HEK293 (cell line): Measurements from ENCODE around the gene ALG3.

ENCODE experiments used
- GLIS1 ChIP-seq: fragments of 450-650 bp; formaldehyde crosslinking; IDR thresholded peaks from 2 replicates; pipeline ENCODE4 v1.5.1; 2016; ENCODE audit warnings: missing biosample characterization, missing genetic modification characterization
- KLF10 ChIP-seq: fragments of 450-650 bp; IDR thresholded peaks from 2 replicates; pipeline ENCODE4 v1.5.1; 2018; ENCODE audit warnings: missing biosample characterization, mild to moderate bottlenecking, missing genetic modification characterization
- KLF16 ChIP-seq: fragments of 450-650 bp; formaldehyde crosslinking; IDR thresholded peaks from 2 replicates; pipeline ENCODE4 v1.5.1; 2017; ENCODE audit warnings: missing biosample characterization, missing genetic modification characterization
- SP2 ChIP-seq: fragments of 450-650 bp; formaldehyde crosslinking; IDR thresholded peaks from 2 replicates; pipeline ENCODE4 v1.5.1; 2016; ENCODE audit warnings: missing biosample characterization, missing genetic modification characterization
- SP3 ChIP-seq: fragments of 450-650 bp; formaldehyde crosslinking; IDR thresholded peaks from 2 replicates; pipeline ENCODE4 v1.5.1; 2016; ENCODE audit warnings: missing biosample characterization, missing genetic modification characterization
- SP7 ChIP-seq: fragments of 450-650 bp; formaldehyde crosslinking; IDR thresholded peaks from 2 replicates; pipeline ENCODE4 v1.5.1; 2016; ENCODE audit warnings: missing biosample characterization, missing genetic modification characterization
- ZBTB17 ChIP-seq: fragments of 450-650 bp; formaldehyde crosslinking; IDR thresholded peaks from 2 replicates; pipeline ENCODE4 v1.5.1; 2016; ENCODE audit warnings: missing biosample characterization, missing genetic modification characterization
- ZBTB20 ChIP-seq: fragments of 450-650 bp; formaldehyde crosslinking; IDR thresholded peaks from 2 replicates; pipeline ENCODE4 v1.5.1; 2016; ENCODE audit warnings: missing biosample characterization, missing genetic modification characterization
- ZEB2 ChIP-seq: fragments of 450-650 bp; formaldehyde crosslinking; IDR thresholded peaks from 2 replicates; pipeline ENCODE4 v1.5.1; 2016; ENCODE audit warnings: missing biosample characterization, missing genetic modification characterization
- ZFP37 ChIP-seq: fragments of 450-650 bp; formaldehyde crosslinking; IDR thresholded peaks from 2 replicates; pipeline ENCODE4 v1.5.1; 2016; ENCODE audit warnings: missing biosample characterization, missing genetic modification characterization
- ZNF10 ChIP-seq: fragments of 450-650 bp; formaldehyde crosslinking; IDR thresholded peaks from 2 replicates; pipeline ENCODE4 v1.5.1; 2017; ENCODE audit warnings: missing biosample characterization, missing genetic modification characterization
- ZNF341 ChIP-seq: fragments of 450-650 bp; formaldehyde crosslinking; IDR thresholded peaks from 2 replicates; pipeline ENCODE4; 2016; ENCODE audit warnings: low read depth, missing biosample characterization, missing genetic modification characterization
- ZNF423 ChIP-seq: fragments of 450-650 bp; formaldehyde crosslinking; IDR thresholded peaks from 2 replicates; pipeline ENCODE4 v1.5.1; 2016; ENCODE audit warnings: missing biosample characterization, missing genetic modification characterization
- ZNF514 ChIP-seq: fragments of 450-650 bp; formaldehyde crosslinking; IDR thresholded peaks from 2 replicates; pipeline ENCODE4 v1.5.1; 2016; ENCODE audit warnings: missing biosample characterization, missing genetic modification characterization
- ZXDB ChIP-seq: fragments of 450-650 bp; formaldehyde crosslinking; IDR thresholded peaks from 2 replicates; pipeline ENCODE4 v1.5.1; 2016; ENCODE audit warnings: missing biosample characterization, missing genetic modification characterization
- TF ChIP-seq, protein P1 (sequence below): fragments of 450-650 bp; formaldehyde crosslinking; IDR thresholded peaks from 2 replicates; pipeline ENCODE4 v1.5.1; 2016; ENCODE audit warnings: missing biosample characterization, missing genetic modification characterization
- TF ChIP-seq, protein P2 (sequence below): fragments of 450-650 bp; formaldehyde crosslinking; conservative IDR thresholded peaks from 2 replicates; pipeline ENCODE4 v1.5.1; 2016; ENCODE audit warnings: low read depth, missing biosample characterization, missing genetic modification characterization
- TF ChIP-seq, protein P3 (sequence below): fragments of 450-650 bp; formaldehyde crosslinking; IDR thresholded peaks from 2 replicates; pipeline ENCODE4 v1.5.1; 2016; ENCODE audit warnings: missing biosample characterization, missing genetic modification characterization
- TF ChIP-seq, protein P4 (sequence below): sonication (generic); formaldehyde crosslinking; IDR thresholded peaks from 2 replicates; pipeline ENCODE4 v1.8.1; 2022; ENCODE audit warnings: mild to moderate bottlenecking, moderate library complexity, missing genetic modification reagents
- TF ChIP-seq, protein P5 (sequence below): fragments of 450-650 bp; formaldehyde crosslinking; IDR thresholded peaks from 2 replicates; pipeline ENCODE4 v1.5.1; 2016; ENCODE audit warnings: missing biosample characterization, missing genetic modification characterization
- TF ChIP-seq, protein P6 (sequence below): fragments of 450-650 bp; formaldehyde crosslinking; optimal IDR thresholded peaks from 2 replicates; pipeline ENCODE3; 2016; ENCODE audit warnings: missing biosample characterization, mild to moderate bottlenecking, missing genetic modification characterization
- TF ChIP-seq, protein P7 (sequence below): fragments of 450-650 bp; formaldehyde crosslinking; IDR thresholded peaks from 2 replicates; pipeline ENCODE4 v1.5.1; 2016; ENCODE audit warnings: missing biosample characterization, missing genetic modification characterization

ALG3 gene

DNA sequence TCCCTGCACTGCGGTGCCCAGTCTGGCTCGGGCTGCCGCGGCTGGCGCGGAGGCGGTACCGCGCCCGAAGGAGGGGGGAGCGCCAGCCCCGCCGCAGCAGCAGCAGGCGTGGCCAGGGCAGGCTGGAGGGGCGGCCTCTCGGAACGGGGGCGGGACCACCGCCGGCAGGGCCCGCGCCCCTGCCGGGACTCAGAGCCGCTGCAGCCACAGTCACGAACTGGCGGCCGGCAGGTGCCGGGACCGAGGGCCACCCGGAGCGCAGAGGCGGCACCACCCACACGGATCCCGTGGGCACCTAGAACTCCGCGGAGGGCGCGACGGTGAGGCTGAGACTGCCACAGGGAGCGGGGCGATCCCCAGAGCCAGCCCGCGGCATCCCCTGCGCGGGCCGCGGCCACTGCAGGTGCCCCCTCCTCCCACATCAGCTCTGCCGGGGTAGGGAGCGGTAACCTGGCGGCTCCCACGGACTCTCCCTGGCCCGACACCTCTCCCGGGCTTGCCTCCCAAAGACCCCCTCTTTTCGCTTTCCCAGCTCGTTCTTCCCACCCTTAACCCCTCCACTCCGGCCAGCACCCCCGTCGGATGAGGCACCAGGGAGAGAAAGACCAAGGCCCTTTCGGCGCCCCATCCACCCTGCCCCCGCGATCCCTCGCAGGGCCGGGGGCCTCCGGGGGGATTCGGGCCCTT is 19.2 kb downstream of the ALG3 start, which contains the start of gene VWA5B2 (continued):
- TF ChIP-seq KLF16 (tag by site-specific recombination) = 0 out of 2 replicates have a peak, but pooled peaks have one; percentile 38
- TF ChIP-seq ZNF341 (tag by site-specific recombination) = 0 out of 2 replicates have a peak, but pooled peaks have one; percentile 24
- TF ChIP-seq SP2 (tag by site-specific recombination) = peak; percentile 45
- peak; percentile 88 for TF ChIP-seq GLIS1 (tag by site-specific recombination)
- peak; percentile 45 for TF ChIP-seq SP3 (tag by site-specific recombination)
- TF ChIP-seq, protein P1, sequence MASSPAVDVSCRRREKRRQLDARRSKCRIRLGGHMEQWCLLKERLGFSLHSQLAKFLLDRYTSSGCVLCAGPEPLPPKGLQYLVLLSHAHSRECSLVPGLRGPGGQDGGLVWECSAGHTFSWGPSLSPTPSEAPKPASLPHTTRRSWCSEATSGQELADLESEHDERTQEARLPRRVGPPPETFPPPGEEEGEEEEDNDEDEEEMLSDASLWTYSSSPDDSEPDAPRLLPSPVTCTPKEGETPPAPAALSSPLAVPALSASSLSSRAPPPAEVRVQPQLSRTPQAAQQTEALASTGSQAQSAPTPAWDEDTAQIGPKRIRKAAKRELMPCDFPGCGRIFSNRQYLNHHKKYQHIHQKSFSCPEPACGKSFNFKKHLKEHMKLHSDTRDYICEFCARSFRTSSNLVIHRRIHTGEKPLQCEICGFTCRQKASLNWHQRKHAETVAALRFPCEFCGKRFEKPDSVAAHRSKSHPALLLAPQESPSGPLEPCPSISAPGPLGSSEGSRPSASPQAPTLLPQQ (tag by site-specific recombination) = 0 out of 2 replicates have a peak, but pooled peaks have one; percentile 42
- TF ChIP-seq ZNF514 (tag by site-specific recombination) = no peak
- peak; percentile 72 for TF ChIP-seq SP7 (tag by site-specific recombination)
- TF ChIP-seq, protein P2, sequence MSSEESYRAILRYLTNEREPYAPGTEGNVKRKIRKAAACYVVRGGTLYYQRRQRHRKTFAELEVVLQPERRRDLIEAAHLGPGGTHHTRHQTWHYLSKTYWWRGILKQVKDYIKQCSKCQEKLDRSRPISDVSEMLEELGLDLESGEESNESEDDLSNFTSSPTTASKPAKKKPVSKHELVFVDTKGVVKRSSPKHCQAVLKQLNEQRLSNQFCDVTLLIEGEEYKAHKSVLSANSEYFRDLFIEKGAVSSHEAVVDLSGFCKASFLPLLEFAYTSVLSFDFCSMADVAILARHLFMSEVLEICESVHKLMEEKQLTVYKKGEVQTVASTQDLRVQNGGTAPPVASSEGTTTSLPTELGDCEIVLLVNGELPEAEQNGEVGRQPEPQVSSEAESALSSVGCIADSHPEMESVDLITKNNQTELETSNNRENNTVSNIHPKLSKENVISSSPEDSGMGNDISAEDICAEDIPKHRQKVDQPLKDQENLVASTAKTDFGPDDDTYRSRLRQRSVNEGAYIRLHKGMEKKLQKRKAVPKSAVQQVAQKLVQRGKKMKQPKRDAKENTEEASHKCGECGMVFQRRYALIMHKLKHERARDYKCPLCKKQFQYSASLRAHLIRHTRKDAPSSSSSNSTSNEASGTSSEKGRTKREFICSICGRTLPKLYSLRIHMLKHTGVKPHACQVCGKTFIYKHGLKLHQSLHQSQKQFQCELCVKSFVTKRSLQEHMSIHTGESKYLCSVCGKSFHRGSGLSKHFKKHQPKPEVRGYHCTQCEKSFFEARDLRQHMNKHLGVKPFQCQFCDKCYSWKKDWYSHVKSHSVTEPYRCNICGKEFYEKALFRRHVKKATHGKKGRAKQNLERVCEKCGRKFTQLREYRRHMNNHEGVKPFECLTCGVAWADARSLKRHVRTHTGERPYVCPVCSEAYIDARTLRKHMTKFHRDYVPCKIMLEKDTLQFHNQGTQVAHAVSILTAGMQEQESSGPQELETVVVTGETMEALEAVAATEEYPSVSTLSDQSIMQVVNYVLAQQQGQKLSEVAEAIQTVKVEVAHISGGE (tag by site-specific recombination) = 0 out of 2 replicates have a peak, but pooled peaks have one; percentile 14
- TF ChIP-seq ZBTB17 = 0 out of 2 replicates have a peak, but pooled peaks have one; percentile 19
- TF ChIP-seq, protein P3, sequence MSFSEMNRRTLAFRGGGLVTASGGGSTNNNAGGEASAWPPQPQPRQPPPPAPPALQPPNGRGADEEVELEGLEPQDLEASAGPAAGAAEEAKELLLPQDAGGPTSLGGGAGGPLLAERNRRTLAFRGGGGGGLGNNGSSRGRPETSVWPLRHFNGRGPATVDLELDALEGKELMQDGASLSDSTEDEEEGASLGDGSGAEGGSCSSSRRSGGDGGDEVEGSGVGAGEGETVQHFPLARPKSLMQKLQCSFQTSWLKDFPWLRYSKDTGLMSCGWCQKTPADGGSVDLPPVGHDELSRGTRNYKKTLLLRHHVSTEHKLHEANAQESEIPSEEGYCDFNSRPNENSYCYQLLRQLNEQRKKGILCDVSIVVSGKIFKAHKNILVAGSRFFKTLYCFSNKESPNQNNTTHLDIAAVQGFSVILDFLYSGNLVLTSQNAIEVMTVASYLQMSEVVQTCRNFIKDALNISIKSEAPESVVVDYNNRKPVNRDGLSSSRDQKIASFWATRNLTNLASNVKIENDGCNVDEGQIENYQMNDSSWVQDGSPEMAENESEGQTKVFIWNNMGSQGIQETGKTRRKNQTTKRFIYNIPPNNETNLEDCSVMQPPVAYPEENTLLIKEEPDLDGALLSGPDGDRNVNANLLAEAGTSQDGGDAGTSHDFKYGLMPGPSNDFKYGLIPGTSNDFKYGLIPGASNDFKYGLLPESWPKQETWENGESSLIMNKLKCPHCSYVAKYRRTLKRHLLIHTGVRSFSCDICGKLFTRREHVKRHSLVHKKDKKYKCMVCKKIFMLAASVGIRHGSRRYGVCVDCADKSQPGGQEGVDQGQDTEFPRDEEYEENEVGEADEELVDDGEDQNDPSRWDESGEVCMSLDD = peak; percentile 47; the same call in 1 of the 2 replicates
- TF ChIP-seq KLF10 (tag by site-specific recombination) = peak; percentile 29; the same call in 1 of the 2 replicates
- TF ChIP-seq, protein P4, sequence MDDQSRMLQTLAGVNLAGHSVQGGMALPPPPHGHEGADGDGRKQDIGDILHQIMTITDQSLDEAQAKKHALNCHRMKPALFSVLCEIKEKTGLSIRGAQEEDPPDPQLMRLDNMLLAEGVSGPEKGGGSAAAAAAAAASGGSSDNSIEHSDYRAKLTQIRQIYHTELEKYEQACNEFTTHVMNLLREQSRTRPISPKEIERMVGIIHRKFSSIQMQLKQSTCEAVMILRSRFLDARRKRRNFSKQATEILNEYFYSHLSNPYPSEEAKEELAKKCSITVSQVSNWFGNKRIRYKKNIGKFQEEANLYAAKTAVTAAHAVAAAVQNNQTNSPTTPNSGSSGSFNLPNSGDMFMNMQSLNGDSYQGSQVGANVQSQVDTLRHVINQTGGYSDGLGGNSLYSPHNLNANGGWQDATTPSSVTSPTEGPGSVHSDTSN (CRISPR knock-in tag) = 0 out of 2 replicates have a peak, but pooled peaks have one; percentile 34
- TF ChIP-seq ZEB2 (tag by site-specific recombination) = peak; percentile 64
- 0 out of 2 replicates have a peak, but pooled peaks have one; percentile 26 for TF ChIP-seq ZNF10
- peak; percentile 45; the same call in 1 of the 2 replicates for TF ChIP-seq ZBTB20 (tag by site-specific recombination)
- TF ChIP-seq ZFP37 (tag by site-specific recombination) = peak; percentile 48; the same call in 1 of the 2 replicates
- TF ChIP-seq, protein P5, sequence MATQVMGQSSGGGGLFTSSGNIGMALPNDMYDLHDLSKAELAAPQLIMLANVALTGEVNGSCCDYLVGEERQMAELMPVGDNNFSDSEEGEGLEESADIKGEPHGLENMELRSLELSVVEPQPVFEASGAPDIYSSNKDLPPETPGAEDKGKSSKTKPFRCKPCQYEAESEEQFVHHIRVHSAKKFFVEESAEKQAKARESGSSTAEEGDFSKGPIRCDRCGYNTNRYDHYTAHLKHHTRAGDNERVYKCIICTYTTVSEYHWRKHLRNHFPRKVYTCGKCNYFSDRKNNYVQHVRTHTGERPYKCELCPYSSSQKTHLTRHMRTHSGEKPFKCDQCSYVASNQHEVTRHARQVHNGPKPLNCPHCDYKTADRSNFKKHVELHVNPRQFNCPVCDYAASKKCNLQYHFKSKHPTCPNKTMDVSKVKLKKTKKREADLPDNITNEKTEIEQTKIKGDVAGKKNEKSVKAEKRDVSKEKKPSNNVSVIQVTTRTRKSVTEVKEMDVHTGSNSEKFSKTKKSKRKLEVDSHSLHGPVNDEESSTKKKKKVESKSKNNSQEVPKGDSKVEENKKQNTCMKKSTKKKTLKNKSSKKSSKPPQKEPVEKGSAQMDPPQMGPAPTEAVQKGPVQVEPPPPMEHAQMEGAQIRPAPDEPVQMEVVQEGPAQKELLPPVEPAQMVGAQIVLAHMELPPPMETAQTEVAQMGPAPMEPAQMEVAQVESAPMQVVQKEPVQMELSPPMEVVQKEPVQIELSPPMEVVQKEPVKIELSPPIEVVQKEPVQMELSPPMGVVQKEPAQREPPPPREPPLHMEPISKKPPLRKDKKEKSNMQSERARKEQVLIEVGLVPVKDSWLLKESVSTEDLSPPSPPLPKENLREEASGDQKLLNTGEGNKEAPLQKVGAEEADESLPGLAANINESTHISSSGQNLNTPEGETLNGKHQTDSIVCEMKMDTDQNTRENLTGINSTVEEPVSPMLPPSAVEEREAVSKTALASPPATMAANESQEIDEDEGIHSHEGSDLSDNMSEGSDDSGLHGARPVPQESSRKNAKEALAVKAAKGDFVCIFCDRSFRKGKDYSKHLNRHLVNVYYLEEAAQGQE (tag by site-specific recombination) = 0 out of 2 replicates have a peak, but pooled peaks have one; percentile 20
- TF ChIP-seq, protein P6, sequence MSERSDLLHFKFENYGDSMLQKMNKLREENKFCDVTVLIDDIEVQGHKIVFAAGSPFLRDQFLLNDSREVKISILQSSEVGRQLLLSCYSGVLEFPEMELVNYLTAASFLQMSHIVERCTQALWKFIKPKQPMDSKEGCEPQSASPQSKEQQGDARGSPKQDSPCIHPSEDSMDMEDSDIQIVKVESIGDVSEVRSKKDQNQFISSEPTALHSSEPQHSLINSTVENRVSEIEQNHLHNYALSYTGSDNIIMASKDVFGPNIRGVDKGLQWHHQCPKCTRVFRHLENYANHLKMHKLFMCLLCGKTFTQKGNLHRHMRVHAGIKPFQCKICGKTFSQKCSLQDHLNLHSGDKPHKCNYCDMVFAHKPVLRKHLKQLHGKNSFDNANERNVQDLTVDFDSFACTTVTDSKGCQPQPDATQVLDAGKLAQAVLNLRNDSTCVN (tag by site-specific recombination) = peak; percentile 66
- TF ChIP-seq ZNF423 = peak; percentile 88
- TF ChIP-seq ZXDB (tag by site-specific recombination) = 0 out of 2 replicates have a peak, but pooled peaks have one; percentile 53
- TF ChIP-seq, protein P7, sequence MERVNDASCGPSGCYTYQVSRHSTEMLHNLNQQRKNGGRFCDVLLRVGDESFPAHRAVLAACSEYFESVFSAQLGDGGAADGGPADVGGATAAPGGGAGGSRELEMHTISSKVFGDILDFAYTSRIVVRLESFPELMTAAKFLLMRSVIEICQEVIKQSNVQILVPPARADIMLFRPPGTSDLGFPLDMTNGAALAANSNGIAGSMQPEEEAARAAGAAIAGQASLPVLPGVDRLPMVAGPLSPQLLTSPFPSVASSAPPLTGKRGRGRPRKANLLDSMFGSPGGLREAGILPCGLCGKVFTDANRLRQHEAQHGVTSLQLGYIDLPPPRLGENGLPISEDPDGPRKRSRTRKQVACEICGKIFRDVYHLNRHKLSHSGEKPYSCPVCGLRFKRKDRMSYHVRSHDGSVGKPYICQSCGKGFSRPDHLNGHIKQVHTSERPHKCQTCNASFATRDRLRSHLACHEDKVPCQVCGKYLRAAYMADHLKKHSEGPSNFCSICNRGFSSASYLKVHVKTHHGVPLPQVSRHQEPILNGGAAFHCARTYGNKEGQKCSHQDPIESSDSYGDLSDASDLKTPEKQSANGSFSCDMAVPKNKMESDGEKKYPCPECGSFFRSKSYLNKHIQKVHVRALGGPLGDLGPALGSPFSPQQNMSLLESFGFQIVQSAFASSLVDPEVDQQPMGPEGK (tag by site-specific recombination) = peak; percentile 71
